B cell (primary cell): ENCODE data around the gene ZBTB32. TPM values are rescaled to one million over a fixed set of nuclear protein-coding genes. Genes with fewer than 3 reads are reported as not detected.

Source experiments
- ATAC-seq: fragments of 200-7000 bp; cut with Tn5 transposase; one replicate; pipeline ENCODE4 v1.10.0; 2021; ENCODE audit warnings: low read depth, mild to moderate bottlenecking, moderate number of reproducible peaks, moderate library complexity
- CTCF ChIA-PET: fragments of 350-600 bp; sonication (Branson Sonifier 250); formaldehyde crosslinking; loops from one replicate; lab custom pipeline; 2021; ENCODE audit warnings: antibody characterized with exemption, inconsistent platforms; lab: Charles Lee
- POLR2A ChIA-PET: fragments of 350-600 bp; sonication (Branson Sonifier 250); formaldehyde crosslinking; loops from one replicate; lab custom pipeline; 2021; ENCODE audit warnings: antibody characterized with exemption; lab: Charles Lee
- DNase-seq: peaks from one replicate; pipeline ENCODE4 v3.0.0; 2013
- H2AFZ ChIP-seq: 2 replicates; pipeline ENCODE4 v1.6.1; 2012; ENCODE audit warnings: mild to moderate bottlenecking, low read depth, low read length; ENCODE audit not compliant: insufficient read depth, poor library complexity, severe bottlenecking
- H3K27ac ChIP-seq, 2 donors: 1 replicate in 1 of 2; 2 replicates in 1 of 2; pipeline ENCODE4 v1.5.1; 2012 to 2013; ENCODE audit warnings: low read length in 2 of 2, mild to moderate bottlenecking in 2 of 2, moderate library complexity in 1 of 2
- H3K27me3 ChIP-seq, 4 experiments: fragments of 200-600 bp in 1 of 4; sonication (generic) in 1 of 4; replicated peaks in 1 of 4; 1 replicate in 2 of 4; 2 replicates in 2 of 4; pipeline versions ENCODE4 v1.6.1 to v1.7.0; 2013 to 2016; ENCODE audit warnings: low read length in 3 of 4, mild to moderate bottlenecking in 2 of 4, mixed read lengths in 1 of 4, moderate library complexity in 1 of 4; ENCODE audit not compliant: insufficient read depth in 4 of 4, control insufficient read depth in 3 of 4; ENCODE audit errors: control extremely low read depth in 1 of 4
- H3K36me3 ChIP-seq, 2 experiments: replicated peaks in 1 of 2; 1 replicate in 1 of 2; 2 replicates in 1 of 2; pipeline versions ENCODE4 v1.6.1 to v1.7.1; 2013; ENCODE audit warnings: low read length in 1 of 2; ENCODE audit not compliant: insufficient read depth in 2 of 2, control insufficient read depth in 1 of 2; ENCODE audit errors: control extremely low read depth in 1 of 2, extremely low read depth in 1 of 2
- H3K4me1 ChIP-seq, 2 donors: fragments of 200-600 bp in 1 of 2; sonication (generic) in 1 of 2; 1 replicate in 1 of 2; 2 replicates in 1 of 2; pipeline versions ENCODE4 v1.5.1 to v1.6.1; 2013 to 2017; ENCODE audit warnings: low read length in 2 of 2; ENCODE audit not compliant: control insufficient read depth in 2 of 2, insufficient read depth in 2 of 2
- H3K4me2 ChIP-seq: replicated peaks from 2 replicates; pipeline ENCODE3; 2012; ENCODE audit warnings: mild to moderate bottlenecking, low read depth, low read length; ENCODE audit not compliant: poor library complexity, severe bottlenecking
- H3K4me3 ChIP-seq, 5 experiments: fragments of 200-600 bp in 1 of 5; sonication (generic) in 1 of 5; 1 replicate in 3 of 5; 2 replicates in 2 of 5; pipeline versions ENCODE4 v1.5.1 to v1.7.0; 2011 to 2016; ENCODE audit warnings: low read length in 4 of 5, mild to moderate bottlenecking in 4 of 5, low read depth in 2 of 5, control low read depth in 1 of 5, moderate library complexity in 1 of 5; ENCODE audit not compliant: insufficient read depth in 1 of 5; ENCODE audit errors: control extremely low read depth in 1 of 5, extremely low read depth in 1 of 5
- H3K79me2 ChIP-seq: fragments of 200-600 bp; sonication (generic); one replicate; pipeline ENCODE4 v1.6.0; 2016; ENCODE audit warnings: low read length; ENCODE audit not compliant: control insufficient read depth, insufficient read depth
- H3K9ac ChIP-seq: fragments of 200-600 bp; sonication (generic); 2 replicates; pipeline ENCODE4 v1.6.1; 2017; ENCODE audit warnings: mild to moderate bottlenecking, low read length, moderate library complexity
- H3K9me3 ChIP-seq, 3 donors: one replicate each; pipeline versions ENCODE4 v1.6.1 to v1.7.1; 2013; ENCODE audit warnings: low read length in 2 of 3; ENCODE audit not compliant: control insufficient read depth in 2 of 3, insufficient read depth in 1 of 3; ENCODE audit errors: control extremely low read depth in 1 of 3
- H4K20me1 ChIP-seq: 2 replicates; pipeline ENCODE4 v1.6.0; 2012; ENCODE audit warnings: mild to moderate bottlenecking, low read length; ENCODE audit not compliant: insufficient read depth, control insufficient read depth, poor library complexity, severe bottlenecking
- H3K27ac Mint-ChIP-seq: one replicate; pipeline ENCODE4 v1.8.0; 2021; ENCODE audit warnings: mixed read lengths
- H3K27me3 Mint-ChIP-seq: one replicate; pipeline ENCODE4 v1.8.0; 2021; ENCODE audit warnings: mixed read lengths
- H3K4me1 Mint-ChIP-seq: one replicate; pipeline ENCODE4 v1.8.0; 2021; ENCODE audit warnings: mixed read lengths
- H3K4me3 Mint-ChIP-seq: one replicate; pipeline ENCODE4 v1.8.0; 2021; ENCODE audit warnings: mixed read lengths
- H3K9me3 Mint-ChIP-seq: one replicate; pipeline ENCODE4 v1.8.0; 2022; ENCODE audit warnings: mixed read lengths; ENCODE audit not compliant: insufficient read depth
- CTCF ChIP-seq: fragments of 200-600 bp; IDR thresholded peaks from one replicate; pipeline ENCODE4 v1.8.0; 2022; ENCODE audit warnings: antibody characterized with exemption, mild to moderate bottlenecking
- EZH2 ChIP-seq: IDR thresholded peaks from 2 replicates; pipeline ENCODE4 v1.6.1; 2012; ENCODE audit warnings: borderline replicate concordance, low read depth, mild to moderate bottlenecking, moderate library complexity, low read length; ENCODE audit not compliant: insufficient read depth, poor library complexity, severe bottlenecking
- WGBS: methylation state at CpG from one replicate; pipeline ENCODE4 v1.1.5; 2013; ENCODE audit warnings: missing lambda C conversion rate; ENCODE audit not compliant: insufficient coverage; 5-methylcytosine and 5-hydroxymethylcytosine counted together
- intact Hi-C: fragments of 100-400 bp; cut with micrococcal nuclease; formaldehyde crosslinking; loops from one replicate; pipeline ENCODE4 v1.10.0; 2022
- polyA plus RNA-seq: library from polyadenylated mRNA; depleted of rRNA; stranded (reverse); fragments of >200 nt; gene quantifications from 2 replicates; pipeline ENCODE4 v1.2.3, GENCODE V29; 2012
- total RNA-seq, 2 donors: library from RNA; stranded (reverse); fragments of 120-200 nt in 1 of 2; gene quantifications; 1 replicate in 1 of 2; 2 replicates in 1 of 2; pipeline versions ENCODE4 v1.2.3 to v1.2.4, GENCODE V29; 2013 to 2022

Gene ZBTB32
- total and polyA plus RNA-seq, 2 donors (not counting 1 experiment from before 2014, with no cell fraction given) = 18.9 to 28.1 TPM

DNA sequence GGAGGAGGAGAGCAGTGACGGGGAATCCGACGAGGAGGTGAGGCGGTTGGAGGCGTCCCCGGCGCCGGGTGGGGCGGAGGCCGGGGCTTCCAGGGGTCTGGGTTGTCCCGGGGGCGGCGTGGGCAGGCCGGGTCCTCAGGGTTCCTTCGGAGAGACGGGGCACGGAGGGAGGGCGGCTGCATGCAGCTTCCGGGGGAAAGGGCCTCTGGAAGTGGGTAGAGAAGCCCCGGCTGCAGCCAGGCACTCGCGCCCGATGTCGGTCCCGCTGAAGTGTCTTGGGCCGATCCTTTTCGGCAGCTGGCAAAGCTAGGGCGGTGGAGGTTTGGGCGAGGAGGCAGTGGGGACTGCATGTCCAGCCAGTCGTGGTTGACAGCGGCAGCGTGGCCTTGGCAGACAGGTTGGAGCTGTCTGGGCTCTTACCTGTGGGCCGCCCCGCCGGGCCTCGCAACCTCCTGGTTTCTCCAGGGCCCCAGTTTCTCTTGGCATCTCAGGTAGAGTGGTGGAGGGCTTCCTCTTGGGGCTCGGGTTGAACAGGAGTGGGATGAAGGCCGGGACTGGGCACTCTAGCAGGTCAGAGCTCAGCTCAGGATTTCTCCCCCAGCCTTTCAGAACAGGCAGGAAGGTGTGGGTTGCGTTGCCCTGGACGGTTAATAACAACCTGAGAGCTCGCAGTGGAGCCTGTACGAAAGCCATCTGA, 14.1 kb downstream of the ZBTB32 start:
- TF ChIP-seq EZH2 (no peak), CTCF (no peak)
- peak overlapping the region; percentile 18 to 65 for H3K27ac ChIP-seq
- ChIA-PET POLR2A (interaction anchor here (1.2 to 1.8 kb wide), 3 partner anchors 22 to 27 kb away, joined by 4 to 10 read pairs (median 7); partner anchors contain the start of genes IGFLR1, PSENEN and U2AF1L4), CTCF (interaction anchor here (0.8 to 2.6 kb wide), 4 partner anchors 19 to 208 kb away, joined by 3 to 7 read pairs (median 3); no protein-coding TSS in a partner anchor)
- H3K4me2 ChIP-seq = peak overlapping the region; percentile 85
- no peaks in the 10 kb centered on the region for H3K9me3 ChIP-seq
- no peaks in the 10 kb centered on the region for H3K27me3 ChIP-seq
- H3K36me3 ChIP-seq = peaks cover 0 to 34% of the 10 kb centered on the region in 2 experiments
- Mint-ChIP-seq H3K4me3 (peak overlapping the region; percentile 90), H3K9me3 (no peaks in the 10 kb centered on the region), H3K27ac (peak overlapping the region; percentile 85), H3K27me3 (no peaks in the 10 kb centered on the region), H3K4me1 (peaks cover 52% of the 10 kb centered on the region)
- ATAC-seq (no peak), DNase-seq (peak; percentile 57)
- peaks cover 50% of the 10 kb centered on the region for H4K20me1 ChIP-seq
- intact Hi-C loops = loop anchor here (10.0 kb wide), 2 partner anchors 186 to 374 kb away; partner anchors contain the start of genes FFAR1, HCST, NFKBID and TYROBP
- peaks cover 68% of the 10 kb centered on the region for H3K79me2 ChIP-seq
- H3K4me1 ChIP-seq = peaks cover 19 to 51% of the 10 kb centered on the region in 2 donors
- H3K9ac ChIP-seq = peak overlapping the region; percentile 64
- H2AFZ ChIP-seq = peak overlapping the region; percentile 58
- WGBS = 2% methylated on average over 41 of the region's 42 CpGs
- H3K4me3 ChIP-seq = peak overlapping the region; percentile 17 to 71 (median 63)
